ENCODE measurements around the gene TFCP2L1. TPM values are rescaled to one million over a fixed set of nuclear protein-coding genes. Genes with fewer than 3 reads are reported as not detected.

TFCP2L1 gene
- total RNA-seq, 1 donor from 2014 or later, result not detected

DNA sequence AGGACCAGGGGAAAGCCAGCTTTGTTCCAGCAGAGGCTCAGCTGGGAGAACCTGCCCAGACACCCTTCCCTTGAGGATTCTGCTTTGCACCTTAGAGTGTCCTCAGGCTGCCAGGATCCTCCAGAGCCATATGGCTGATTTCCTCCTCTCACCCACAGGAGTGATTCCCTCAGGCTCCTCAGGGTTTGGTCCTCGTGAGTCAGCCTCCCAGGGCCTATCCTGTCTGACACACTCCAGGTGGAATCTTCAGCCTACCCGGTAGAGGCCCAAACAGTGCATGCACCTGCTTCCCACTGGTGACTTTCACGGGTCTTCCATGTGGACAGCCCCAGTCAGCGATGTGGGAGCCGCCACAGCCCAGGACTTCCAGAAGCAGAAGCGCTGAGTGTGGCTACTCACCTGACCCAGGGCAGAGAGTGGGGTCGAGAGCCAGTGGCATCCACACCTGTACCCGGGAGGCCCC is 73.3 kb downstream of the TFCP2L1 start:
- no peak overlapping the region for H3K27ac Mint-ChIP-seq (ENCODE audit: unreplicated experiment)

DNA sequence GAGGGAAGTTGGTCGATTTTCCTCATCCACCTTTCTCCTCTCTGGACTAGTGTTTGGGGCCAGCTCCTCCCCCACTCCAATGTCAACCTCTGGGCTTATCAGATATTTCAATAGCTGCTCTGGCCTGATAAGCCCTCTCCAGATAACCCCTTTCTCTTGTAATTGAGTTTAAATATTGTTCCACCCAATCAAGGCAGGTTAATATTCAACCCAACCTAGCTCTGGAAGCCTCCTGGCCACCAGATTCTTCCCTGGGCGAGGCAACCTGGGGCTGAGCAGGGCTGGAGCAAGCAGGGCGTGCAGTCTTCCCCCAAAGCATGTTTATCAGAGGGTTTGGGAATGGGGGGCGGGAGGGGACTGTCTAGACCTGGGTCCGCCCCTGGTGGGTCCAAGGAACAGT is 73.8 kb downstream of the TFCP2L1 start:
- Mint-ChIP-seq H3K9me3 (ENCODE audit: unreplicated experiment) (no peaks in the 10 kb centered on the region), H3K4me1 (ENCODE audit: unreplicated experiment) (no peaks in the 10 kb centered on the region), H3K27me3 (ENCODE audit: unreplicated experiment) (peaks cover 16% of the 10 kb centered on the region), H3K36me3 (ENCODE audit: unreplicated experiment) (no peaks in the 10 kb centered on the region), H3K4me3 (ENCODE audit: unreplicated experiment) (no peak overlapping the region), H3K27ac (ENCODE audit: unreplicated experiment) (no peak overlapping the region)
- TF ChIP-seq, protein P1, sequence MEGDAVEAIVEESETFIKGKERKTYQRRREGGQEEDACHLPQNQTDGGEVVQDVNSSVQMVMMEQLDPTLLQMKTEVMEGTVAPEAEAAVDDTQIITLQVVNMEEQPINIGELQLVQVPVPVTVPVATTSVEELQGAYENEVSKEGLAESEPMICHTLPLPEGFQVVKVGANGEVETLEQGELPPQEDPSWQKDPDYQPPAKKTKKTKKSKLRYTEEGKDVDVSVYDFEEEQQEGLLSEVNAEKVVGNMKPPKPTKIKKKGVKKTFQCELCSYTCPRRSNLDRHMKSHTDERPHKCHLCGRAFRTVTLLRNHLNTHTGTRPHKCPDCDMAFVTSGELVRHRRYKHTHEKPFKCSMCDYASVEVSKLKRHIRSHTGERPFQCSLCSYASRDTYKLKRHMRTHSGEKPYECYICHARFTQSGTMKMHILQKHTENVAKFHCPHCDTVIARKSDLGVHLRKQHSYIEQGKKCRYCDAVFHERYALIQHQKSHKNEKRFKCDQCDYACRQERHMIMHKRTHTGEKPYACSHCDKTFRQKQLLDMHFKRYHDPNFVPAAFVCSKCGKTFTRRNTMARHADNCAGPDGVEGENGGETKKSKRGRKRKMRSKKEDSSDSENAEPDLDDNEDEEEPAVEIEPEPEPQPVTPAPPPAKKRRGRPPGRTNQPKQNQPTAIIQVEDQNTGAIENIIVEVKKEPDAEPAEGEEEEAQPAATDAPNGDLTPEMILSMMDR (IDR thresholded peaks at IDR 0.05), result no peak
- no peak for DNase-seq (ENCODE audit: extremely low spot score, unreplicated experiment)

More for the DNA sequence above, 73.3 kb downstream of the TFCP2L1 start:
- Mint-ChIP-seq H3K27me3 (ENCODE audit: unreplicated experiment) (peaks cover 19% of the 10 kb centered on the region), H3K4me3 (ENCODE audit: unreplicated experiment) (no peak overlapping the region), H3K9me3 (ENCODE audit: unreplicated experiment) (no peaks in the 10 kb centered on the region), H3K4me1 (ENCODE audit: unreplicated experiment) (no peaks in the 10 kb centered on the region), H3K36me3 (ENCODE audit: unreplicated experiment) (no peaks in the 10 kb centered on the region)
- no peak for DNase-seq (ENCODE audit: extremely low spot score, unreplicated experiment)
- TF ChIP-seq, protein P1 (IDR thresholded peaks at IDR 0.05), result no peak

DNA sequence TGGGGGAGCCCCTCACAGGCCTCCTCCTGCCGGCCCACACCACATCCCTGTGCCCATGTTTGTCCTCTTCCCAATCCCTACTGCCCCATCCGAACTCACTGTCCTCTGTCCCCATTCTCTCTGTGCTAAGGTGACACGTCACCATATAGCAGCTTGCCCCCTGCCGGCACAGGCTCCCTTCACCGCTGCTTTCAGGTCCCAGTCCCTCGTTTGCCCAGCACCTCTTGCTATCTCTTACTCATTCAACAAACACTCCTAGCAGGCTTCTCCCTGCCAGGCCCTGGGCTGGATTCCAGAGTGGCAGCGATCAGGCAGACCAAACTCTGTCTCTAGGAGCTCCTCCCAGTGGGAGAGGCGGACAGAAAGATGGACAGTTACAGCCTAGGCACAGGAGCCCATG is 74.3 kb downstream of the TFCP2L1 start:
- H3K9me3 Mint-ChIP-seq (ENCODE audit: unreplicated experiment), result no peaks in the 10 kb centered on the region
- H3K36me3 Mint-ChIP-seq (ENCODE audit: unreplicated experiment), result no peaks in the 10 kb centered on the region
- TF ChIP-seq, protein P1 (IDR thresholded peaks at IDR 0.05), result no peak
- no peaks in the 10 kb centered on the region for H3K4me1 Mint-ChIP-seq (ENCODE audit: unreplicated experiment)
- H3K4me3 Mint-ChIP-seq (ENCODE audit: unreplicated experiment), result no peak overlapping the region
- peaks cover 16% of the 10 kb centered on the region for H3K27me3 Mint-ChIP-seq (ENCODE audit: unreplicated experiment)
- no peak overlapping the region for H3K27ac Mint-ChIP-seq (ENCODE audit: unreplicated experiment)
- no peak for DNase-seq (ENCODE audit: extremely low spot score, unreplicated experiment)

DNA sequence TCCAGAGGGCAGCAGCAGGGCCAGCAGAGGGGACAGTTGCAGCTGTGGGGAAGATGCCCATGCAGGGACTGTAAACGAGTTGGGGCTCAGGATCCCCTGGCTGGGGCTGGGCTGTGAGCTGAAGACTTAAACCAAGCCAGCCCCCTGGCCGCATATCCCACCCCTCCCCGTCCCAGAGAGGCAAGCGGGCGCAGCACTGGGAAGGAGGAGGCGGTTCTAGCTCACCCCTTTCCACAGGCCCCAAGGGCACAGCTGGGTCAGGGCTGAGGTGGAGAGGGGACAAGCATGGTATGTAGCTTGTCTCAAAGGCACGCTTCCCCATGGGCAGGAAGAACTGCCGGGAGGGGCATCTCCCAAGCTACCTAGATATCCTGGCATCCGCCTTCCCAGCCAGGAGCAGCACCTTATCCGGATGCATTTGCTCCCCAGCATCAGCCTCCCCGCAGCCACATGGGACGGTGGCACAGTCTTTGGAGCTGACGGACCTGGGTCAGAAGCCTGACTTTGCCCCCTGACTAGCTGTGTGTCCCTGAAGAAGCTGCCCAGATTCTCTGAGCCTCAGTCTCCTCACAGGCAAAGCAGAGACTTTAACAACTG is 75.9 kb downstream of the TFCP2L1 start:
- Mint-ChIP-seq H3K27me3 (ENCODE audit: unreplicated experiment) (peaks cover 16% of the 10 kb centered on the region), H3K27ac (ENCODE audit: unreplicated experiment) (no peak overlapping the region), H3K4me1 (ENCODE audit: unreplicated experiment) (no peaks in the 10 kb centered on the region), H3K36me3 (ENCODE audit: unreplicated experiment) (no peaks in the 10 kb centered on the region), H3K4me3 (ENCODE audit: unreplicated experiment) (no peak overlapping the region), H3K9me3 (ENCODE audit: unreplicated experiment) (no peaks in the 10 kb centered on the region)
- TF ChIP-seq, protein P1 (IDR thresholded peaks at IDR 0.05), result no peak
- no peak for DNase-seq (ENCODE audit: extremely low spot score, unreplicated experiment)

DNA sequence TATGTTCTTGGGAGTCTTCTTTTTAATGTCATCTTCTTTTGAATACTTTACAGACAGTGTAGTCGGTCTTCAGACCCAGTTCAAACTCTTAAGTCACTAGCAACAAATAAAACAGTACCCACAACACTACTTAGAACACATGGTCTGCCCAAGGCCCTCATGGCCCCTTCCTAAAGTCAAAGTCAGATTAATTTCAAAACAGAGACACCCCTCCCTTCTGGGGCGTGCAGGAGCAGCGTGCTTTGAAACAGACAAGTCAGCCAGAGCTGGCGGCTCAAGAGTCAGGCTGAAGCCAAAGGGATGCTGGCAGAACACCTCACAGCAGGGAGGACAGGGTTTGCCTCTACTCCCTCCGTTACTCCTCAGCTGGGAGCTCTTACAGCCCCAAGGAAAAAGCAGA is 77.5 kb downstream of the TFCP2L1 start:
- no peak for DNase-seq (ENCODE audit: extremely low spot score, unreplicated experiment)
- no peak overlapping the region for H3K27ac Mint-ChIP-seq (ENCODE audit: unreplicated experiment)
- H3K36me3 Mint-ChIP-seq (ENCODE audit: unreplicated experiment), result no peaks in the 10 kb centered on the region
- no peaks in the 10 kb centered on the region for H3K4me1 Mint-ChIP-seq (ENCODE audit: unreplicated experiment)
- H3K27me3 Mint-ChIP-seq (ENCODE audit: unreplicated experiment), result peaks cover 19% of the 10 kb centered on the region
- H3K4me3 Mint-ChIP-seq (ENCODE audit: unreplicated experiment), result no peak overlapping the region
- TF ChIP-seq, protein P1 (IDR thresholded peaks at IDR 0.05), result no peak
- H3K9me3 Mint-ChIP-seq (ENCODE audit: unreplicated experiment), result no peaks in the 10 kb centered on the region
